ENCODE data around the gene XRCC1.

XRCC1 gene

DNA sequence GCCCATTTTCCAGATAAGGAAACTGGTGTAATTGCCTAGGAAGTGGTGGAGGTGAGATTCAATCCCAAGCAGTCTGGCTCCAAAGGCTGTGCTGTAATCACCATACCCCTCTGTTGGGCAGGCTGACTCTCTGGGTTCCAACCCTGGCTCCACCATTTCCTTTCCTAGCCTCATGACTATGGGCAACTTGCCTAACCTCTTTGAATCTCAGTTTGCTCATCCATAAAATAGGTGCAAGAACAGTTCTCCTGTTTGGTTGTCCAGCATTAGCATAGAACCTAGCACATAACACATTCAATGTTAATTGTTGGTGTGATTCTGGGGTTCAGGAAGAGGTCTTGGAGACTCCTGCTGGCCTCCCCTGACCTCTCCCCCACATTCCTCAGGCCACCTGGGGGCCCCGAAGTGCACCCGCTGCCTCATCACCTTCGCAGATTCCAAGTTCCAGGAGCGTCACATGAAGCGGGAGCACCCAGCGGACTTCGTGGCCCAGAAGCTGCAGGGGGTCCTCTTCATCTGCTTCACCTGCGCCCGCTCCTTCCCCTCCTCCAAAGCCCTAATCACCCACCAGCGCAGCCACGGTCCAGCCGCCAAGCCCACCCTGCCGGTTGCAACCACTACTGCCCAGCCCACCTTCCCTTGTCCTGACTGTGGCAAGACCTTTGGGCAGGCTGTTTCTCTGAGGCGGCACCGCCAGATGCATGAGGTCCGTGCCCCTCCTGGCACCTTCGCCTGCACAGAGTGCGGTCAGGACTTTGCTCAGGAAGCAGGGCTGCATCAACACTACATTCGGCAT, 23.3 kb upstream of the XRCC1 start:
- Histone ChIP-seq H3K27me3 (ENCODE audit: insufficient read depth, low read length, poor library complexity) (no peaks in the 10 kb centered on the region), H2AFZ (ENCODE audit: low read depth, low read length) (no peak overlapping the region), H3K36me3 (ENCODE audit: insufficient read depth, low read length) (peaks cover 54% of the 10 kb centered on the region), H3K9me3 (ENCODE audit: insufficient read depth, low read length, severe bottlenecking) (no peaks in the 10 kb centered on the region), H3K9ac (ENCODE audit: low read depth, low read length) (peak overlapping the region; percentile 1), H3K4me2 (ENCODE audit: insufficient read depth, low read length) (peak overlapping the region; percentile 99), H3K4me1 (ENCODE audit: insufficient read depth, low read length) (peaks cover 44% of the 10 kb centered on the region), H3K79me2 (ENCODE audit: insufficient read depth, low read length) (peaks cover 60% of the 10 kb centered on the region), H3K4me3 (ENCODE audit: low read depth in 1 of 2, low read length in 2 of 2) (peak overlapping the region in 1 of 2 experiments; percentile 91; a peak in 1 of 4 replicates), H4K20me1 (ENCODE audit: insufficient read depth, low read length) (peaks cover 8% of the 10 kb centered on the region; the same call in 1 of the 2 replicates), H3K27ac (ENCODE audit: low read length) (no peak overlapping the region)
- TF ChIP-seq, protein P1, sequence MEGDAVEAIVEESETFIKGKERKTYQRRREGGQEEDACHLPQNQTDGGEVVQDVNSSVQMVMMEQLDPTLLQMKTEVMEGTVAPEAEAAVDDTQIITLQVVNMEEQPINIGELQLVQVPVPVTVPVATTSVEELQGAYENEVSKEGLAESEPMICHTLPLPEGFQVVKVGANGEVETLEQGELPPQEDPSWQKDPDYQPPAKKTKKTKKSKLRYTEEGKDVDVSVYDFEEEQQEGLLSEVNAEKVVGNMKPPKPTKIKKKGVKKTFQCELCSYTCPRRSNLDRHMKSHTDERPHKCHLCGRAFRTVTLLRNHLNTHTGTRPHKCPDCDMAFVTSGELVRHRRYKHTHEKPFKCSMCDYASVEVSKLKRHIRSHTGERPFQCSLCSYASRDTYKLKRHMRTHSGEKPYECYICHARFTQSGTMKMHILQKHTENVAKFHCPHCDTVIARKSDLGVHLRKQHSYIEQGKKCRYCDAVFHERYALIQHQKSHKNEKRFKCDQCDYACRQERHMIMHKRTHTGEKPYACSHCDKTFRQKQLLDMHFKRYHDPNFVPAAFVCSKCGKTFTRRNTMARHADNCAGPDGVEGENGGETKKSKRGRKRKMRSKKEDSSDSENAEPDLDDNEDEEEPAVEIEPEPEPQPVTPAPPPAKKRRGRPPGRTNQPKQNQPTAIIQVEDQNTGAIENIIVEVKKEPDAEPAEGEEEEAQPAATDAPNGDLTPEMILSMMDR (IDR thresholded peaks at IDR 0.05; ENCODE audit: borderline replicate concordance, extremely low read depth, low read length, poor library complexity, severe bottlenecking): no peak
- no peak for TF ChIP-seq EZH2 (IDR thresholded peaks at IDR 0.05; ENCODE audit: borderline replicate concordance, low read depth, low read length, severe bottlenecking)
- DNase-seq (no peak), ATAC-seq (ENCODE audit: insufficient read depth, low read depth) (no peak)

DNA sequence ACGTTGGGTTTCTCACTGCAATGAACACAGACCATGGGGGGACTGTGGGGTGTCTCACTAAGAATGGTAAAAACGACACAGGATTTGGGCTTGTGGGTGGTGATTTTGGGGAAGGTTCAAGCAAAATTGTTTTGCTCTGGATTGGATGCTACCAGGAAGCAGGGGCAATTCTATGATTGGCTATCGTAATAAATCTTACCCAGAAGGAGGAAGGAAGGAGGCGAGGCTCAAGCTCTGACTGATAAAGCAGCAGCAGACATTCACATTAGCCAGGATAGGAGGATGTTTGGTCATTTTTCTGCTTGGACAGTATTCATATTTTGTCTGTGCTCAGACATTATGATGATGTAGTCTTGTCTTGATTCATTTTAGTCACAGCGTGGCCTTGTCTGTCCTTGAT, 22.5 kb upstream of the XRCC1 start:
- Histone ChIP-seq H3K4me2 (ENCODE audit: insufficient read depth, low read length) (peak overlapping the region; percentile 99), H3K36me3 (ENCODE audit: insufficient read depth, low read length) (peaks cover 58% of the 10 kb centered on the region), H2AFZ (ENCODE audit: low read depth, low read length) (no peak overlapping the region), H3K4me3 (ENCODE audit: low read depth in 1 of 2, low read length in 2 of 2) (peak overlapping the region; percentile 85 to 91; a peak in 3 of 4 replicates), H3K27ac (ENCODE audit: low read length) (peak overlapping the region; percentile 99; the same call in 1 of the 2 replicates), H3K9ac (ENCODE audit: low read depth, low read length) (peak overlapping the region; percentile 63), H3K27me3 (ENCODE audit: insufficient read depth, low read length, poor library complexity) (no peaks in the 10 kb centered on the region), H4K20me1 (ENCODE audit: insufficient read depth, low read length) (peaks cover 13% of the 10 kb centered on the region; the same call in 1 of the 2 replicates), H3K9me3 (ENCODE audit: insufficient read depth, low read length, severe bottlenecking) (no peaks in the 10 kb centered on the region), H3K4me1 (ENCODE audit: insufficient read depth, low read length) (peaks cover 45% of the 10 kb centered on the region), H3K79me2 (ENCODE audit: insufficient read depth, low read length) (peaks cover 66% of the 10 kb centered on the region)
- TF ChIP-seq, protein P1 (IDR thresholded peaks at IDR 0.05; ENCODE audit: borderline replicate concordance, extremely low read depth, low read length, poor library complexity, severe bottlenecking): no peak
- no peak for TF ChIP-seq EZH2 (IDR thresholded peaks at IDR 0.05; ENCODE audit: borderline replicate concordance, low read depth, low read length, severe bottlenecking)
- no peak for ATAC-seq (ENCODE audit: insufficient read depth, low read depth)
- DNase-seq: no peak

DNA sequence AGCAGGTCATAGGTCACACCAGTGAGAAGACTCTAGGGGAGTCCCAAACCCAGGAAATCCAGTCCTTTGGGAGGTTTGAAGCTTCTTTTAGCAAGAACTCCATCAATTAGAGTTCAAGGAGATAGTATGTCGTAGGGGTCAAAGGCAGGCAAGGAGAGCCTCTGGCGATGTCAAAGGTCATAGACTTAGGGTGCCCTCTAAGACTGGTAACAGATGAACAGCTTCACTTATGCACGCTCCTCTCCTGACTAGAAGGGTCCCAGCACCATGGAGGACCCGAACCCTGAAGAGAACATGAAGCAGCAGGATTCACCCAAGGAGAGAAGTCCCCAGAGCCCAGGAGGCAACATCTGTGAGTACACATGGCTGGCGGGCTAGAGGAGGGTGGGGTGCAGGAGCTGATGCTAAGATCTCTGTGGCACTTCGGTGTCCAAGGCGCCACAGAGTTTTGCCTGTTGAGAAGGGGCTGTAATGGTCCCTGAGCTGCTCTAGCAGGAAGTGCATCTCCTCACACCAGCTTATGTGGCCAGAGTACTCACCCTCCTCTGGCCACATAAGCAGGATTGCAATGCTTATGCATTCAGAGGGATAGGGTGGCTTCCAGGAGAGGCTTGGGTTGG, 21.6 kb upstream of the XRCC1 start:
- ATAC-seq (ENCODE audit: insufficient read depth, low read depth): no peak
- no peaks in the 10 kb centered on the region for H3K27me3 ChIP-seq (ENCODE audit: insufficient read depth, low read length, poor library complexity)
- peaks cover 13% of the 10 kb centered on the region; the same call in 1 of the 2 replicates for H4K20me1 ChIP-seq (ENCODE audit: insufficient read depth, low read length)
- H3K4me3 ChIP-seq (ENCODE audit: low read depth in 1 of 2, low read length in 2 of 2): peak overlapping the region; percentile 85 to 91
- peaks cover 59% of the 10 kb centered on the region for H3K36me3 ChIP-seq (ENCODE audit: insufficient read depth, low read length)
- H3K4me1 ChIP-seq (ENCODE audit: insufficient read depth, low read length): peaks cover 45% of the 10 kb centered on the region
- TF ChIP-seq, protein P1 (IDR thresholded peaks at IDR 0.05; ENCODE audit: borderline replicate concordance, extremely low read depth, low read length, poor library complexity, severe bottlenecking): no peak
- TF ChIP-seq EZH2 (IDR thresholded peaks at IDR 0.05; ENCODE audit: borderline replicate concordance, low read depth, low read length, severe bottlenecking): no peak
- peak overlapping the region; percentile 99 for H3K4me2 ChIP-seq (ENCODE audit: insufficient read depth, low read length)
- H3K79me2 ChIP-seq (ENCODE audit: insufficient read depth, low read length): peaks cover 66% of the 10 kb centered on the region
- peak overlapping the region; percentile 63 for H3K9ac ChIP-seq (ENCODE audit: low read depth, low read length)
- H2AFZ ChIP-seq (ENCODE audit: low read depth, low read length): peak overlapping the region; percentile 89
- H3K27ac ChIP-seq (ENCODE audit: low read length): peak overlapping the region; percentile 99
- H3K9me3 ChIP-seq (ENCODE audit: insufficient read depth, low read length, severe bottlenecking): no peaks in the 10 kb centered on the region
- peak; percentile 26 for DNase-seq
